Calu3 (cell line): ENCODE measurements around the gene ATP5PB. TPM values are rescaled to one million over a fixed set of nuclear protein-coding genes. Genes with fewer than 3 reads are reported as not detected.

ENCODE experiments used
- BruUV-seq: library from RNA; stranded (reverse); fragments of 400-500 nt; replicated peaks from 2 replicates; lab custom pipeline; 2021; lab: Mats Ljungman, UMichigan
- CTCF ChIA-PET: fragments of 300-600 bp; sonication (Branson Sonifier 250); formaldehyde crosslinking; loops from one replicate; lab custom pipeline; 2022; ENCODE audit warnings: antibody characterized with exemption; lab: Charles Lee
- DNase-seq: peaks from one replicate; pipeline ENCODE4 v3.0.0; 2022
- H3K27ac Mint-ChIP-seq: one replicate; pipeline ENCODE4 v1.8.0; 2022; ENCODE audit warnings: mixed read lengths; ENCODE audit not compliant: unreplicated experiment
- H3K27me3 Mint-ChIP-seq: one replicate; pipeline ENCODE4 v1.8.0; 2022; ENCODE audit warnings: mixed read lengths; ENCODE audit not compliant: unreplicated experiment
- H3K36me3 Mint-ChIP-seq: one replicate; pipeline ENCODE4 v1.8.0; 2022; ENCODE audit warnings: mild to moderate bottlenecking, moderate library complexity, mixed read lengths; ENCODE audit not compliant: insufficient read depth, unreplicated experiment
- H3K4me1 Mint-ChIP-seq: one replicate; pipeline ENCODE4 v1.8.0; 2022; ENCODE audit warnings: mild to moderate bottlenecking, low read depth, mixed read lengths; ENCODE audit not compliant: unreplicated experiment
- H3K4me3 Mint-ChIP-seq: one replicate; pipeline ENCODE4 v1.8.0; 2022; ENCODE audit warnings: mild to moderate bottlenecking, low read depth, moderate library complexity, mixed read lengths; ENCODE audit not compliant: unreplicated experiment
- H3K9me3 Mint-ChIP-seq: one replicate; pipeline ENCODE4 v1.8.0; 2022; ENCODE audit warnings: low read depth, mixed read lengths; ENCODE audit not compliant: unreplicated experiment
- intact Hi-C: fragments of 100-400 bp; cut with micrococcal nuclease; formaldehyde crosslinking; loops from one replicate; pipeline ENCODE4 v1.10.0; 2022; ENCODE audit not compliant: unreplicated experiment
- total RNA-seq: library from RNA; stranded (reverse); gene quantifications from 2 replicates; pipeline ENCODE4 v1.2.3, GENCODE V29; 2022
- TF ChIP-seq, protein P1 (sequence below): fragments of 200-600 bp; IDR thresholded peaks from one replicate; pipeline ENCODE4 v1.8.0; 2022; ENCODE audit warnings: antibody characterized with exemption; ENCODE audit not compliant: unreplicated experiment

ATP5PB gene
- total RNA-seq, 1 experiment from 2014 or later = 157 TPM

DNA sequence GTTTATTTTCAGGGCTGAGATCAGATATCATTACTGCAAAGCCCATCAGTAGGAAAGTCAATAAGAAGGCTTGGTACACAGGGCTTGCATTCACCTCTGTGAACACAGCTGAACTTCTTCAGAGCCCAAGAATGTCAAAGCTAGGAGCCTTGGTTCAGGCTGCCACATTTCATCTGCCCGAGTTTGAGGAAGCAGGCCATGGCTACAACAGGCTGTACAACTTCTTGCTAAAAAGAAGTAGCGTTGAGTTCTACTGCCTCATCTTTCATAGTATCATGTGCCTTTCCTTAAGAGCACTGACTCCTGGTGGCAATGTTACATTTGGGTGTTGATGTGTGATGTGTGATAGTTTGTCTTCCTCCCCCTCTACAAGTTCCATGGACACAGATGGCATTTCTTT, 34.6 kb downstream of the ATP5PB start:
- no peak overlapping the region for H3K4me3 Mint-ChIP-seq
- no peaks in the 10 kb centered on the region for H3K36me3 Mint-ChIP-seq
- TF ChIP-seq, protein P1, sequence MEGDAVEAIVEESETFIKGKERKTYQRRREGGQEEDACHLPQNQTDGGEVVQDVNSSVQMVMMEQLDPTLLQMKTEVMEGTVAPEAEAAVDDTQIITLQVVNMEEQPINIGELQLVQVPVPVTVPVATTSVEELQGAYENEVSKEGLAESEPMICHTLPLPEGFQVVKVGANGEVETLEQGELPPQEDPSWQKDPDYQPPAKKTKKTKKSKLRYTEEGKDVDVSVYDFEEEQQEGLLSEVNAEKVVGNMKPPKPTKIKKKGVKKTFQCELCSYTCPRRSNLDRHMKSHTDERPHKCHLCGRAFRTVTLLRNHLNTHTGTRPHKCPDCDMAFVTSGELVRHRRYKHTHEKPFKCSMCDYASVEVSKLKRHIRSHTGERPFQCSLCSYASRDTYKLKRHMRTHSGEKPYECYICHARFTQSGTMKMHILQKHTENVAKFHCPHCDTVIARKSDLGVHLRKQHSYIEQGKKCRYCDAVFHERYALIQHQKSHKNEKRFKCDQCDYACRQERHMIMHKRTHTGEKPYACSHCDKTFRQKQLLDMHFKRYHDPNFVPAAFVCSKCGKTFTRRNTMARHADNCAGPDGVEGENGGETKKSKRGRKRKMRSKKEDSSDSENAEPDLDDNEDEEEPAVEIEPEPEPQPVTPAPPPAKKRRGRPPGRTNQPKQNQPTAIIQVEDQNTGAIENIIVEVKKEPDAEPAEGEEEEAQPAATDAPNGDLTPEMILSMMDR = no peak
- intact Hi-C loops = loop anchor here (5.0 kb wide), 2 partner anchors 263 to 283 kb away; no protein-coding TSS in a partner anchor
- H3K9me3 Mint-ChIP-seq = no peaks in the 10 kb centered on the region
- CTCF ChIA-PET = no interaction called here
- no TSS peak for BruUV-seq
- no peak for DNase-seq
- no peak overlapping the region for H3K27ac Mint-ChIP-seq
- no peaks in the 10 kb centered on the region for H3K4me1 Mint-ChIP-seq
- no peaks in the 10 kb centered on the region for H3K27me3 Mint-ChIP-seq

DNA sequence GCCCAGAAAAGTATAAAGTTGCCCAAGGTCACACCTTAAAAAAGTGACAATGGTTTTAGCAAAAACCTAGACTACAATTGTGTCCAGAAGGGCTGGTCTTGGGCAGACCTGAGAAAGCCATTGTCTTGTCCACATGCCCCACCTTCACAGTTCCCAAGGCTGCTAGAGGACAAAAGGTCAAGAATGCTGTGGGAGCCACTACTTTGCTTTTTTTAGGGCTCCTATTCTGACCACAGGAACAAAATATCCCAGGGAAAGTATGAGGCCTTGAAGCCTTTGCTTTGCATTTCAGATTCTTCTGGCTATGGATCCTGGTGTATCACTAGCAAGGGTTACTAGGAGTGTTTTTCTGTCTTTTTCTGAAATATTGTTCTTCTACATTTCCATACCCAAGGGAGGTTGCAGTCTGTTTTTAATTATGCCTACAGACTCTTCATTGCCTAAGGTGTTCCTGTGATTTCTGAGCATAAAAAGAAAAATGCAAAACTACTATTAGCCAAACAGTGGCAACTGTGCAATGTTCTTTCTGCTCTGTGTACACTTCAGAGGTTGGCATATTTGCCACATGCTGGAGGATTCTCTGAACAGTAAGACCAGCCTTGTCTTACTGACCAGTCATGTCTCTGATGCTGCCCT, 35.2 kb downstream of the ATP5PB start:
- no TSS peak for BruUV-seq
- intact Hi-C loops = loop anchor here (5.0 kb wide), 2 partner anchors 263 to 283 kb away; no protein-coding TSS in a partner anchor
- Mint-ChIP-seq H3K4me3 (no peak overlapping the region), H3K36me3 (no peaks in the 10 kb centered on the region), H3K27ac (no peak overlapping the region), H3K9me3 (no peaks in the 10 kb centered on the region), H3K4me1 (no peaks in the 10 kb centered on the region), H3K27me3 (no peaks in the 10 kb centered on the region)
- TF ChIP-seq, protein P1 = no peak
- CTCF ChIA-PET = no interaction called here
- DNase-seq = no peak

DNA sequence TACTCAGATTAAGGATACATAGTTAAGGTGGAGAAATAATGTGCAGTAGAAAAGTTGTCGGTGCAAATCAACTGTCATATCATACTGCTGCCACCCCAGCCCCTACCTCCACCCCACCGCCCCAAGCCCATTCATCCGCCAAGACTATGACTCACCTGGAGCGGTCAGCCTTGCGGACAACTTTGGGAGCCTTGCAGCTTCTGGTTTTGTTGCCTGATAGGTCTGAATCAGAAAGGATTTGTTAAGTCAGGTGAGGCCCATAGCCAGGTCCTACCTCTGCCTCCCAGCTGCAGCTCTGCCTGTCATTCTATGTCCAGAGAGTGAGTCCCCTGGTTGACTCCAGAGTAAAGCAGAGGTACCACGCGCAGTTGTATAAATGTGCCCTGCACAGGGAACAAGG, 37.2 kb downstream of the ATP5PB start:
- BruUV-seq = no TSS peak
- H3K4me3 Mint-ChIP-seq = no peak overlapping the region
- peaks cover 16% of the 10 kb centered on the region for H3K27me3 Mint-ChIP-seq
- TF ChIP-seq, protein P1 = no peak
- no peaks in the 10 kb centered on the region for H3K9me3 Mint-ChIP-seq
- intact Hi-C loops = no loop called here
- no peak for DNase-seq
- CTCF ChIA-PET = no interaction called here
- H3K36me3 Mint-ChIP-seq = no peaks in the 10 kb centered on the region
- H3K4me1 Mint-ChIP-seq = no peaks in the 10 kb centered on the region
- H3K27ac Mint-ChIP-seq = no peak overlapping the region

DNA sequence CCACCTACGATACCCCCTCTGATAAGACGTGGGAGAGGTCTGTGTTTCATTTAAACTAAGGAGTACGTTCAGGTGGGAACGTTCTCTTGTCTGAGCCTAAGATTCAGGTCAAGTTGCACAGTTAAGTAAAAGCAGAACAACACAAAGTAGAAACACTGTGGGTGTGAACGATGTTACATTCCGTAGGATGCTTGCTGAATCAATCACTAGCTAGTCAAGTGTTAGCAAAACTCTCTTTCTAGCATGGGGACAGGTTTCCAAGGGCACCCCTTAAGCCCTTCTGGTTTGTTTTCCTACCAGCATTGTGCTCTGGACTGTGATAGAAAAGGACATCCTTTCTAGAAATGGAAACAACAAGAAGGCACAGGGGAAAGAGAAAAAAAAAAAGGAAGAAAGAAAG, 37.9 kb downstream of the ATP5PB start:
- Mint-ChIP-seq H3K27ac (no peak overlapping the region), H3K4me1 (no peaks in the 10 kb centered on the region), H3K4me3 (no peak overlapping the region), H3K9me3 (no peaks in the 10 kb centered on the region), H3K36me3 (no peaks in the 10 kb centered on the region), H3K27me3 (peaks cover 18% of the 10 kb centered on the region)
- TF ChIP-seq, protein P1 = no peak
- CTCF ChIA-PET = no interaction called here
- BruUV-seq = no TSS peak
- DNase-seq = no peak
- intact Hi-C loops = no loop called here
